GM19467 (cell line): Measurements from ENCODE around the gene ECM2.

Experiments used
- ATAC-seq: cut with Tn5 transposase; IDR thresholded peaks from one replicate; pipeline ENCODE4 v1.9.1; 2021; ENCODE audit warnings: mild to moderate bottlenecking, moderate library complexity; ENCODE audit not compliant: unreplicated experiment

ECM2 gene

GRCh38 chr9:92468206-92468605 is 67.6 kb downstream of the ECM2 start:
- ATAC-seq, result no peak

- no peak for ATAC-seq
Measured at GRCh38 chr9:92467511-92467910, 68.3 kb downstream of the ECM2 start.

- no peak for ATAC-seq
Measured at GRCh38 chr9:92467041-92467440, 68.7 kb downstream of the ECM2 start.

- ATAC-seq, result no peak
Measured at GRCh38 chr9:92463984-92464383, 71.8 kb downstream of the ECM2 start.

- ATAC-seq, result no peak
Measured at GRCh38 chr9:92463387-92463786, 72.4 kb downstream of the ECM2 start.

GRCh38 chr9:92457576-92457975 is 78.2 kb downstream of the ECM2 start:
- no peak for ATAC-seq

- no peak for ATAC-seq
Measured at GRCh38 chr9:92455217-92455616, 80.6 kb downstream of the ECM2 start.

GRCh38 chr9:92446536-92446935 is 89.3 kb downstream of the ECM2 start:
- no peak for ATAC-seq
